WTC11 (cell line): ENCODE data around the gene MBP. TPM values are rescaled to one million over a fixed set of nuclear protein-coding genes. Genes with fewer than 3 reads are reported as not detected.

Experiments
- ATAC-seq: fragments of 200-7000 bp; cut with Tn5 transposase; 2 replicates; pipeline ENCODE4 v1.10.0; 2021; ENCODE audit warnings: mild to moderate bottlenecking, moderate library complexity
- CTCF ChIA-PET: fragments of 300-600 bp; sonication (Branson Sonifier 250); formaldehyde crosslinking; loops from one replicate; lab custom pipeline; 2021; ENCODE audit warnings: antibody characterized with exemption; lab: Charles Lee
- POLR2A ChIA-PET: fragments of 350-600 bp; sonication (Branson Sonifier 250); formaldehyde crosslinking; loops from one replicate; lab custom pipeline; 2021; ENCODE audit warnings: antibody characterized with exemption; lab: Charles Lee
- DNase-seq: peaks from one replicate; pipeline ENCODE4 v3.0.0; 2021; ENCODE audit warnings: low spot score
- H3K27ac Mint-ChIP-seq: 2 replicates; pipeline ENCODE4 v1.8.0; 2021; ENCODE audit warnings: mixed read lengths
- H3K27me3 Mint-ChIP-seq: 2 replicates; pipeline ENCODE4 v1.8.0; 2021; ENCODE audit warnings: low read depth, mild to moderate bottlenecking, moderate library complexity, mixed read lengths
- H3K36me3 Mint-ChIP-seq: 2 replicates; pipeline ENCODE4 v1.8.0; 2021; ENCODE audit warnings: mixed read lengths
- H3K4me1 Mint-ChIP-seq: 2 replicates; pipeline ENCODE4 v1.8.0; 2022; ENCODE audit warnings: mixed read lengths
- H3K4me3 Mint-ChIP-seq: 2 replicates; pipeline ENCODE4 v1.8.0; 2021; ENCODE audit warnings: mild to moderate bottlenecking, moderate library complexity, mixed read lengths
- H3K9me3 Mint-ChIP-seq: 2 replicates; pipeline ENCODE4 v1.8.0; 2021; ENCODE audit warnings: mixed read lengths
- CTCF ChIP-seq: fragments of 200-600 bp; IDR thresholded peaks from 2 replicates; pipeline ENCODE4 v1.8.0; 2022; ENCODE audit warnings: antibody characterized with exemption
- ELF4 ChIP-seq: sonication (generic); formaldehyde crosslinking; IDR thresholded peaks from 2 replicates; pipeline ENCODE4 v1.8.1; 2022; ENCODE audit warnings: low read depth, mild to moderate bottlenecking, moderate library complexity, missing genetic modification reagents
- EMX1 ChIP-seq: fragments of 250-450 bp; sonication (Bioruptor Pico); IDR thresholded peaks from 2 replicates; pipeline ENCODE4 v1.8.0; 2021; ENCODE audit warnings: mild to moderate bottlenecking
- IRF1 ChIP-seq: sonication (generic); formaldehyde crosslinking; IDR thresholded peaks from 2 replicates; pipeline ENCODE4 v1.8.0; 2023; ENCODE audit warnings: missing genetic modification reagents
- JUN ChIP-seq: sonication (generic); formaldehyde crosslinking; IDR thresholded peaks from 2 replicates; pipeline ENCODE4 v1.8.0; 2023; ENCODE audit warnings: mild to moderate bottlenecking, missing genetic modification reagents
- MXD4 ChIP-seq: fragments of 250-450 bp; sonication (Bioruptor Pico); IDR thresholded peaks from 2 replicates; pipeline ENCODE4 v1.8.0; 2021; ENCODE audit warnings: mild to moderate bottlenecking, moderate library complexity, borderline replicate concordance
- NR2C2 ChIP-seq: sonication (generic); formaldehyde crosslinking; IDR thresholded peaks from 2 replicates; pipeline ENCODE4 v1.8.0; 2022; ENCODE audit warnings: mild to moderate bottlenecking, missing genetic modification reagents
- PREB ChIP-seq: sonication (generic); formaldehyde crosslinking; IDR thresholded peaks from 2 replicates; pipeline ENCODE4 v1.8.1; 2022; ENCODE audit warnings: mild to moderate bottlenecking, missing genetic modification reagents, moderate library complexity, borderline replicate concordance
- SMAD3 ChIP-seq: sonication (generic); formaldehyde crosslinking; IDR thresholded peaks from 2 replicates; pipeline ENCODE4 v1.8.0; 2022; ENCODE audit warnings: missing genetic modification reagents, mild to moderate bottlenecking, borderline replicate concordance
- TP53 ChIP-seq: sonication (generic); formaldehyde crosslinking; IDR thresholded peaks from 2 replicates; pipeline ENCODE4 v1.8.1; 2023; ENCODE audit warnings: mild to moderate bottlenecking, missing genetic modification reagents
- ZNF671 ChIP-seq: fragments of 250-450 bp; sonication (Bioruptor Pico); IDR thresholded peaks from 2 replicates; pipeline ENCODE4 v1.8.0; 2021; ENCODE audit warnings: mild to moderate bottlenecking
- total RNA-seq: library from RNA; stranded (reverse); gene quantifications from 3 replicates; pipeline ENCODE4 v1.2.3, GENCODE V29; 2021
- TF ChIP-seq, protein P1 (sequence below): fragments of 250-450 bp; sonication (Bioruptor Pico); conservative IDR thresholded peaks from 2 replicates; pipeline ENCODE4 v1.9.0; 2021; ENCODE audit warnings: mild to moderate bottlenecking
- TF ChIP-seq, protein P2 (sequence below): sonication (generic); formaldehyde crosslinking; IDR thresholded peaks from 2 replicates; pipeline ENCODE4 v1.8.1; 2023; ENCODE audit warnings: mild to moderate bottlenecking, missing genetic modification reagents
- TF ChIP-seq, protein P3 (sequence below): fragments of 250-450 bp; sonication (Bioruptor Pico); IDR thresholded peaks from 2 replicates; pipeline ENCODE4 v1.8.0; 2021; ENCODE audit warnings: mild to moderate bottlenecking
- TF ChIP-seq, protein P4 (sequence below): sonication (generic); formaldehyde crosslinking; IDR thresholded peaks from 2 replicates; pipeline ENCODE4 v1.8.1; 2023; ENCODE audit warnings: mild to moderate bottlenecking, moderate library complexity, missing genetic modification reagents
- TF ChIP-seq, protein P5 (sequence below): sonication (generic); formaldehyde crosslinking; IDR thresholded peaks from 2 replicates; pipeline ENCODE4 v1.8.0; 2023; ENCODE audit warnings: missing genetic modification reagents, mild to moderate bottlenecking, borderline replicate concordance

MBP gene
- total RNA-seq, 1 experiment from 2014 or later, result 19.6 TPM

GRCh38 chr18:77052983-77053309, 79.6 kb downstream of the MBP start (continued):
- no peak for TF ChIP-seq MXD4 (CRISPR knock-in tag)
- no peak for TF ChIP-seq IRF1 (CRISPR knock-in tag)
- TF ChIP-seq, protein P1, sequence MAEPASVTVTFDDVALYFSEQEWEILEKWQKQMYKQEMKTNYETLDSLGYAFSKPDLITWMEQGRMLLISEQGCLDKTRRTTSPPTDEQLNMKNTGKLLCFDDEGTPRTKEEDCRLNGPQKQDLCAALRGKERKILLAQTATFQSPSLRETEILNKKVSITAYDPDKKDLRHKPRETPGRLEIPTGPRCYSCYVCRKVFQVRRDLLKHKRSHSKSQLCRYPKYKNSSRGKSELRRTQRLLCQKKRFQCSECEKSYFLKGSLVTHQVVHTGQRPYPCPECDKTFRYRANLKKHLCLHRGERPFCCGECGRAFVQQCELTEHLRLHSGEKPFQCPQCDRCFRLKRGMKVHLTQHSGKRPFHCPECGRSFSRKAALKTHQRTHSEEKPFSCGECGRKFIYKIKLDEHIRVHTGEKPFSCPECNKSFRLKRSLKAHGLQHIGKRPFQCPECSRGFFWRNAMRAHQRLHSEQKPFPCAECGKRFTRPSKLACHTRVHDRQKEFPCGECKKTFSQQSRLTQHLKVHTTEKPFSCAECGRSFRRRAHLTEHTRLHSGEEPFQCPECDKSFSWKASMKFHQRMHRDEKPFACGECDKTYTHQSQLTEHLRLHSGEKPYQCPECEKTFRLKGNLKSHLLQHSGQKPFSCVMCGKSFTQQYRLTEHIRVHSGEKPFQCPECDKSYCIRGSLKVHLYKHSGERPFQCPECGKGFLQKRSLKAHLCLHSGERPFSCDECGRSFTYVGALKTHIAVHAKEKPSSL, result no peak
- TF ChIP-seq, protein P2, sequence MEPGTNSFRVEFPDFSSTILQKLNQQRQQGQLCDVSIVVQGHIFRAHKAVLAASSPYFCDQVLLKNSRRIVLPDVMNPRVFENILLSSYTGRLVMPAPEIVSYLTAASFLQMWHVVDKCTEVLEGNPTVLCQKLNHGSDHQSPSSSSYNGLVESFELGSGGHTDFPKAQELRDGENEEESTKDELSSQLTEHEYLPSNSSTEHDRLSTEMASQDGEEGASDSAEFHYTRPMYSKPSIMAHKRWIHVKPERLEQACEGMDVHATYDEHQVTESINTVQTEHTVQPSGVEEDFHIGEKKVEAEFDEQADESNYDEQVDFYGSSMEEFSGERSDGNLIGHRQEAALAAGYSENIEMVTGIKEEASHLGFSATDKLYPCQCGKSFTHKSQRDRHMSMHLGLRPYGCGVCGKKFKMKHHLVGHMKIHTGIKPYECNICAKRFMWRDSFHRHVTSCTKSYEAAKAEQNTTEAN (CRISPR knock-in tag), result no peak
- no peak for TF ChIP-seq ELF4 (CRISPR knock-in tag)
- TF ChIP-seq CTCF, result no peak
- TF ChIP-seq, protein P3, sequence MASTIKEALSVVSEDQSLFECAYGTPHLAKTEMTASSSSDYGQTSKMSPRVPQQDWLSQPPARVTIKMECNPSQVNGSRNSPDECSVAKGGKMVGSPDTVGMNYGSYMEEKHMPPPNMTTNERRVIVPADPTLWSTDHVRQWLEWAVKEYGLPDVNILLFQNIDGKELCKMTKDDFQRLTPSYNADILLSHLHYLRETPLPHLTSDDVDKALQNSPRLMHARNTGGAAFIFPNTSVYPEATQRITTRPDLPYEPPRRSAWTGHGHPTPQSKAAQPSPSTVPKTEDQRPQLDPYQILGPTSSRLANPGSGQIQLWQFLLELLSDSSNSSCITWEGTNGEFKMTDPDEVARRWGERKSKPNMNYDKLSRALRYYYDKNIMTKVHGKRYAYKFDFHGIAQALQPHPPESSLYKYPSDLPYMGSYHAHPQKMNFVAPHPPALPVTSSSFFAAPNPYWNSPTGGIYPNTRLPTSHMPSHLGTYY (CRISPR knock-in tag), result no peak

DNA sequence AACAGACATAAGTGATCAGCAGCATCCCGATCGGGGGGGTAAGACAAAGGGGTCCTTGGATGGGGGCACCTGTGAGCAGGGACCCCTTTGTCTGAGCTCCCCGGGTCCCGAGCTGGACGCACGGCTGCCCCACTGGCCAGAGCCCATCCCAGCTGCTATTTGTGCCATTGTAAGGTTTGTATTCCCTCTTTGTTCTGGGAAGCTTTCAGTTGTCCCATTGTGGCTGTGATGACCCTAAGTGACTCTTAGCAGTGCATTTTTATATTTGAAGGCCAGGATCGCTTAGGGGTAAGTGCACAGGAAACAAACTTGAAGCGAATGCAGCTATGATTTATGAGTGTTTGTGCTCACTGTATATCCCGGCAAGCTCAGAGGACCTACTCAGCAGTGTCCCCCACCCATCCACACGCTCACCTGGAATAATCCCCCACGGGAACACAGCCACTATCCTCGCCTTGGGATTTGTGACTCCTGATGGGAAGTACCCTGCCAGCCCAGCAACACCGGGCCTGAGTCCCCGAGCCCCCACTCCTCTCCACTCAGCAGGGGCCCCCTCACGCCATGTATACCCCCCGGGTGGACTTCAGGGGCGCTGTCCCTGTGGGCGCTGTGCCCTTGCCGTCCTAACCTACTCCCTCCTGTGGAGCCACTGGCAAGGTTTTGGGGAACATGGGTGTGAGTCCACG, 80.1 kb downstream of the MBP start:
- no peak for ATAC-seq
- Mint-ChIP-seq H3K36me3 (no peaks in the 10 kb centered on the region), H3K9me3 (no peaks in the 10 kb centered on the region), H3K27me3 (no peaks in the 10 kb centered on the region), H3K4me1 (peaks cover 39% of the 10 kb centered on the region), H3K4me3 (no peak overlapping the region), H3K27ac (no peak overlapping the region)
- TF ChIP-seq SMAD3 (CRISPR knock-in tag) (no peak), JUN (CRISPR knock-in tag) (no peak)
- CTCF ChIA-PET, result interaction anchor here (0.7 to 1.1 kb wide), 2 partner anchors 79 to 129 kb away, joined by 3 to 4 read pairs; no protein-coding TSS in a partner anchor
- no peak for DNase-seq
- POLR2A ChIA-PET, result no interaction called here

GRCh38 chr18:77051581-77052296, 80.8 kb downstream of the MBP start:
- ChIA-PET CTCF (interaction anchor here (1.1 kb wide), 1 partner anchor 128 kb away, joined by 4 read pairs; no protein-coding TSS in a partner anchor), POLR2A (no interaction called here)
- H3K4me3 Mint-ChIP-seq, result no peak overlapping the region
- no peaks in the 10 kb centered on the region for H3K36me3 Mint-ChIP-seq
- no peaks in the 10 kb centered on the region for H3K9me3 Mint-ChIP-seq
- H3K4me1 Mint-ChIP-seq, result peaks cover 32% of the 10 kb centered on the region
- no peaks in the 10 kb centered on the region for H3K27me3 Mint-ChIP-seq
- no peak for ATAC-seq
- no peak overlapping the region for H3K27ac Mint-ChIP-seq
- TF ChIP-seq, protein P4, sequence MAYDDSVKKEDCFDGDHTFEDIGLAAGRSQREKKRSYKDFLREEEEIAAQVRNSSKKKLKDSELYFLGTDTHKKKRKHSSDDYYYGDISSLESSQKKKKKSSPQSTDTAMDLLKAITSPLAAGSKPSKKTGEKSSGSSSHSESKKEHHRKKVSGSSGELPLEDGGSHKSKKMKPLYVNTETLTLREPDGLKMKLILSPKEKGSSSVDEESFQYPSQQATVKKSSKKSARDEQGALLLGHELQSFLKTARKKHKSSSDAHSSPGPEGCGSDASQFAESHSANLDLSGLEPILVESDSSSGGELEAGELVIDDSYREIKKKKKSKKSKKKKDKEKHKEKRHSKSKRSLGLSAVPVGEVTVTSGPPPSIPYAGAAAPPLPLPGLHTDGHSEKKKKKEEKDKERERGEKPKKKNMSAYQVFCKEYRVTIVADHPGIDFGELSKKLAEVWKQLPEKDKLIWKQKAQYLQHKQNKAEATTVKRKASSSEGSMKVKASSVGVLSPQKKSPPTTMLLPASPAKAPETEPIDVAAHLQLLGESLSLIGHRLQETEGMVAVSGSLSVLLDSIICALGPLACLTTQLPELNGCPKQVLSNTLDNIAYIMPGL, result no peak
- TF ChIP-seq EMX1 (CRISPR knock-in tag) (no peak), ZNF671 (CRISPR knock-in tag) (no peak), PREB (CRISPR knock-in tag) (no peak), NR2C2 (CRISPR knock-in tag) (no peak), TP53 (CRISPR knock-in tag) (no peak)
- TF ChIP-seq, protein P5, sequence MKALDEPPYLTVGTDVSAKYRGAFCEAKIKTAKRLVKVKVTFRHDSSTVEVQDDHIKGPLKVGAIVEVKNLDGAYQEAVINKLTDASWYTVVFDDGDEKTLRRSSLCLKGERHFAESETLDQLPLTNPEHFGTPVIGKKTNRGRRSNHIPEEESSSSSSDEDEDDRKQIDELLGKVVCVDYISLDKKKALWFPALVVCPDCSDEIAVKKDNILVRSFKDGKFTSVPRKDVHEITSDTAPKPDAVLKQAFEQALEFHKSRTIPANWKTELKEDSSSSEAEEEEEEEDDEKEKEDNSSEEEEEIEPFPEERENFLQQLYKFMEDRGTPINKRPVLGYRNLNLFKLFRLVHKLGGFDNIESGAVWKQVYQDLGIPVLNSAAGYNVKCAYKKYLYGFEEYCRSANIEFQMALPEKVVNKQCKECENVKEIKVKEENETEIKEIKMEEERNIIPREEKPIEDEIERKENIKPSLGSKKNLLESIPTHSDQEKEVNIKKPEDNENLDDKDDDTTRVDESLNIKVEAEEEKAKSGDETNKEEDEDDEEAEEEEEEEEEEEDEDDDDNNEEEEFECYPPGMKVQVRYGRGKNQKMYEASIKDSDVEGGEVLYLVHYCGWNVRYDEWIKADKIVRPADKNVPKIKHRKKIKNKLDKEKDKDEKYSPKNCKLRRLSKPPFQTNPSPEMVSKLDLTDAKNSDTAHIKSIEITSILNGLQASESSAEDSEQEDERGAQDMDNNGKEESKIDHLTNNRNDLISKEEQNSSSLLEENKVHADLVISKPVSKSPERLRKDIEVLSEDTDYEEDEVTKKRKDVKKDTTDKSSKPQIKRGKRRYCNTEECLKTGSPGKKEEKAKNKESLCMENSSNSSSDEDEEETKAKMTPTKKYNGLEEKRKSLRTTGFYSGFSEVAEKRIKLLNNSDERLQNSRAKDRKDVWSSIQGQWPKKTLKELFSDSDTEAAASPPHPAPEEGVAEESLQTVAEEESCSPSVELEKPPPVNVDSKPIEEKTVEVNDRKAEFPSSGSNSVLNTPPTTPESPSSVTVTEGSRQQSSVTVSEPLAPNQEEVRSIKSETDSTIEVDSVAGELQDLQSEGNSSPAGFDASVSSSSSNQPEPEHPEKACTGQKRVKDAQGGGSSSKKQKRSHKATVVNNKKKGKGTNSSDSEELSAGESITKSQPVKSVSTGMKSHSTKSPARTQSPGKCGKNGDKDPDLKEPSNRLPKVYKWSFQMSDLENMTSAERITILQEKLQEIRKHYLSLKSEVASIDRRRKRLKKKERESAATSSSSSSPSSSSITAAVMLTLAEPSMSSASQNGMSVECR (CRISPR knock-in tag), result no peak
- no peak for DNase-seq
